ENCODE results near the gene REEP6. TPM values are rescaled to one million over a fixed set of nuclear protein-coding genes. Genes with fewer than 3 reads are reported as not detected.
A peak's percentile ranks its signal among the peaks of the same experiment; 100 is the strongest.

REEP6 gene
- total and polyA plus RNA-seq, 2 of the 8 experiments (the other 6 are each of a cell fraction or from before 2014, with no cell fraction given), result 12.6 to 20.7 TPM

DNA sequence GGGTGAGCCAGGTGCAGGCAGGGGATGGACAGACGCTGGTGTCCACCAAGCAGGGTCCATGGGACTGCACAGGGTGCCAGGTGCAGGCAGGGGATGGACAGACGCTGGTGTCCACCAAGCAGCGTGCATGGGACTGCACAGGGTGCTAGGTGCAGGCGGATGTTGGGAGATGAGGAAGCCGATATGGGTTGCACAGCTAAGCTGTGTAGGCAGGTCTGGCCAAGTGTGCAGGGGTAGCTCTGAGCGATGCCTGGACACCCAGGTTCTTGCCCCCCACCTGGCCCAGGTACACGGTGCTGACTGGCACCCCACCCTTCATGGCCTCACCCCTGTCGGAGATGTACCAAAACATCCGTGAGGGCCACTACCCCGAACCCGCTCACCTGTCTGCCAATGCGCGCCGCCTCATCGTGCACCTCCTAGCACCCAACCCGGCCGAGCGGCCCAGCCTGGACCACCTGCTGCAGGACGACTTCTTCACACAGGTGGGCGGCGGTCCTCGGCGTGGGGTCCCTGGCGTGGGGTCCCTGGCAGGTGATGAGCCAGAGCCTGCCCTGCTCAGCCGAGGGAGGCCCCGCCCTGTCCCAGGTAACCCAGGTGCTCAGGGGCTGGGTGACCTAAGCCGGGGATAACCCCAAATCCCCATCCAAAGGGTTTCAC is 36.8 kb downstream of the REEP6 start:
- Histone ChIP-seq H3K23me2 (ENCODE audit: low read depth, low read length) (peaks cover 8% of the 10 kb centered on the region; the same call in 1 of the 2 replicates), H3K14ac (ENCODE audit: insufficient read length) (no peak overlapping the region), H2AK5ac (ENCODE audit: low read depth, low read length) (no peak overlapping the region), H3K79me1 (ENCODE audit: low read depth, low read length) (no peaks in the 10 kb centered on the region), H2BK15ac (ENCODE audit: low read length) (no peak overlapping the region), H4K8ac (ENCODE audit: extremely low read depth, insufficient read depth, low read length) (no peak overlapping the region), H2BK20ac (ENCODE audit: low read length) (no peak overlapping the region), H3K56ac (replicated peaks; ENCODE audit: insufficient read length, low read depth, low read length) (no peak overlapping the region), H3K9ac (replicated peaks in 1 of 4; ENCODE audit: extremely low read depth in 1 of 4, low read depth in 3 of 4, low read length in 3 of 4) (no peak overlapping the region), H4K5ac (ENCODE audit: insufficient read length, low read depth, low read length) (no peak overlapping the region), H2BK12ac (ENCODE audit: low read depth, low read length) (no peak overlapping the region), H3K18ac (ENCODE audit: extremely low read depth, low read length) (no peak overlapping the region), H3K27me3 (replicated peaks in 1 of 4; ENCODE audit: control insufficient read depth in 3 of 4, extremely low read depth in 1 of 4, insufficient read depth in 3 of 4, low read length in 3 of 4) (peaks cover 19 to 29% (median 28%) of the 10 kb centered on the region in 4 experiments), H3K27ac (ENCODE audit: low read depth, low read length) (no peak overlapping the region), H3K4ac (replicated peaks; ENCODE audit: insufficient read length, low read depth, low read length) (no peak overlapping the region), H4K91ac (replicated peaks; ENCODE audit: insufficient read length, low read length) (no peak overlapping the region), H3K23ac (ENCODE audit: insufficient read length) (no peak overlapping the region), H3K79me2 (ENCODE audit: control insufficient read depth in 1 of 2, insufficient read depth in 2 of 2, low read length in 2 of 2) (no peaks in the 10 kb centered on the region), H3K4me2 (ENCODE audit: insufficient read depth in 1 of 2, low read depth in 2 of 2, low read length in 2 of 2) (no peak overlapping the region), H2BK120ac (replicated peaks; ENCODE audit: low read depth, low read length) (no peak overlapping the region), H4K20me1 (replicated peaks in 1 of 2; ENCODE audit: control insufficient read depth in 1 of 2, insufficient read depth in 2 of 2, low read length in 2 of 2) (peaks cover 8 to 15% of the 10 kb centered on the region in 2 experiments), H3K36me3 (ENCODE audit: control insufficient read depth in 2 of 4, insufficient read depth in 4 of 4, low read length in 3 of 4) (no peaks in the 10 kb centered on the region; a peak in 1 of 8 replicates), H3K4me3 (ENCODE audit: extremely low read depth in 1 of 4, insufficient read depth in 2 of 4, low read depth in 3 of 4, low read length in 4 of 4) (no peak overlapping the region), H3K9me3 (ENCODE audit: insufficient read depth in 2 of 2, low read depth in 1 of 2, low read length in 1 of 2) (no peaks in the 10 kb centered on the region), H2AFZ (ENCODE audit: low read length) (no peak overlapping the region), H2BK5ac (ENCODE audit: low read depth, low read length) (no peak overlapping the region), H3K4me1 (replicated peaks in 1 of 4; ENCODE audit: control insufficient read depth in 3 of 4, insufficient read depth in 4 of 4, low read length in 3 of 4) (peaks cover 0 to 3% (median 1%) of the 10 kb centered on the region in 4 experiments; a peak in 3 of 7 replicates)
- ChIA-PET POLR2A (ENCODE audit: partially characterized antibody) (no interaction called here), CTCF (ENCODE audit: partially characterized antibody) (no interaction called here)
- no peak for FAIRE-seq
- DNase-seq (ENCODE audit: low read depth in 1 of 2, low spot score in 2 of 2), result peak in 1 of 2 experiments; percentile 42
- WGBS, 2 experiments (ENCODE audit: extremely low coverage in 1 of 2, insufficient coverage in 1 of 2, insufficient read length in 1 of 2, insufficient replicate concordance in 2 of 2, low coverage in 1 of 2, low lambda C conversion rate in 2 of 2, missing lambda C conversion rate in 1 of 2), result 94% methylated on average over 23 of the region's 27 CpGs; no CpG with 5 or more reads in 1 of the 2 experiments
- TF ChIP-seq CTBP2 (IDR thresholded peaks at IDR 0.05; ENCODE audit: borderline replicate concordance, insufficient read depth, insufficient read length, low read length) (no peak), SP2 (IDR thresholded peaks at IDR 0.05; ENCODE audit: low read length) (no peak), PHF8 (conservative IDR thresholded peaks at IDR 0.05; ENCODE audit: low read depth, low read length) (no peak), BACH1 (IDR thresholded peaks at IDR 0.05; ENCODE audit: low read length) (no peak), SIX5 (IDR thresholded peaks at IDR 0.05; ENCODE audit: low read depth, low read length) (no peak), RBBP5 (IDR thresholded peaks at IDR 0.05; ENCODE audit: borderline replicate concordance, low read depth, low read length) (no peak), POLR2AphosphoS5 (IDR thresholded peaks at IDR 0.05; ENCODE audit: low read depth, low read length) (no peak), CEBPB (IDR thresholded peaks at IDR 0.05; ENCODE audit: low read depth, low read length) (no peak), GTF2F1 (IDR thresholded peaks at IDR 0.05; ENCODE audit: borderline replicate concordance, low read depth, low read length) (no peak), BCL11A (IDR thresholded peaks at IDR 0.05; ENCODE audit: low read depth in 2 of 2, low read length in 2 of 2) (no peak), KDM1A (IDR thresholded peaks at IDR 0.05; ENCODE audit: borderline replicate concordance, low read length) (no peak), SRF (IDR thresholded peaks at IDR 0.05; ENCODE audit: low read depth, low read length) (no peak), HDAC6 (IDR thresholded peaks at IDR 0.05; ENCODE audit: low read depth, low read length) (no peak)
- TF ChIP-seq, protein P1, sequence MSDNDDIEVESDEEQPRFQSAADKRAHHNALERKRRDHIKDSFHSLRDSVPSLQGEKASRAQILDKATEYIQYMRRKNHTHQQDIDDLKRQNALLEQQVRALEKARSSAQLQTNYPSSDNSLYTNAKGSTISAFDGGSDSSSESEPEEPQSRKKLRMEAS (IDR thresholded peaks at IDR 0.05), result no peak

Measured in H1 (cell line).